Right renal cortex interstitium (tissue), 3 donors: ENCODE measurements around the gene SEC61A2. TPM values are rescaled to one million over a fixed set of nuclear protein-coding genes. Genes with fewer than 3 reads are reported as not detected.

Experiments used
- DNase-seq, 3 donors: peaks; one replicate each; pipeline ENCODE4 v3.0.0-alpha.2; 2013; ENCODE audit warnings: low read depth in 3 of 3, low spot score in 2 of 3
- polyA plus RNA-seq, 3 donors: library from polyadenylated mRNA; unstranded; fragments of 120-200 nt; gene quantifications; one replicate each; pipeline ENCODE4 v1.2.1, GENCODE V29; 2013; ENCODE audit not compliant: insufficient read length in 3 of 3

The SEC61A2 gene
- polyA plus RNA-seq, 3 donors = 11.8 to 15.0 (median 12.8) TPM

- DNase-seq = peak; percentile 84 to 91 (median 86)
Measured at GRCh38 chr10:12195603-12196506, 66.4 kb downstream of the SEC61A2 start, which contains the start of the genes CDC123 and NUDT5. CDC123 (plus strand) TSS chr10:12196188; CDS start chr10:12196246, 58 bp downstream. NUDT5 (minus strand) TSS chr10:12195891; CDS start chr10:12186291, 9,600 bp downstream.

- DNase-seq = peak in 1 of 3 donors; percentile 8
Measured at GRCh38 chr10:12196531-12197211, 67.2 kb downstream of the SEC61A2 start.

- no peak for DNase-seq
Measured at GRCh38 chr10:12198156-12198555, 68.7 kb downstream of the SEC61A2 start.

- no peak for DNase-seq
Measured at GRCh38 chr10:12200850-12201249, 71.4 kb downstream of the SEC61A2 start.

DNA sequence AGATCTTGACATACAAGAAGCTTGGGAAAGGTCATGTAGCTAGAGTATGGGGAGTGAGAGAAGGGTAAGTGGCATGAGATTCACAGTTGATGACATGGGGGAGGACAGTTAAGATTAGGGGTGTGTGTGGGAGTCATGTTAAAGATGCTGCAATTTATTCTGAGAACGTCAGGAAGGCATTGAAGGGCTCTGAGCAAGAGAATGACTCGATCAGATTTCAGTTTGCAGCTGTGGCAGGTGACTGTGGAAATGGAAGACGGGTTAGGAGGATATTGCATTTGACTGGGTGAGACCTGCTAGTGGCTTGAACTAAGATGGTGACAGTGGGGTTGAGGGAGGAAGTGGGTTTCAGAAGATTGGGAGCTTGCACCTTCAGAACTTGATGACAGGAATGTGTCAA lies 72.1 kb downstream of the SEC61A2 start:
- no peak for DNase-seq

- no peak for DNase-seq
Measured at GRCh38 chr10:12202226-12202625, 72.7 kb downstream of the SEC61A2 start.

GRCh38 chr10:12205082-12205481 lies 75.6 kb downstream of the SEC61A2 start:
- DNase-seq = no peak

DNA sequence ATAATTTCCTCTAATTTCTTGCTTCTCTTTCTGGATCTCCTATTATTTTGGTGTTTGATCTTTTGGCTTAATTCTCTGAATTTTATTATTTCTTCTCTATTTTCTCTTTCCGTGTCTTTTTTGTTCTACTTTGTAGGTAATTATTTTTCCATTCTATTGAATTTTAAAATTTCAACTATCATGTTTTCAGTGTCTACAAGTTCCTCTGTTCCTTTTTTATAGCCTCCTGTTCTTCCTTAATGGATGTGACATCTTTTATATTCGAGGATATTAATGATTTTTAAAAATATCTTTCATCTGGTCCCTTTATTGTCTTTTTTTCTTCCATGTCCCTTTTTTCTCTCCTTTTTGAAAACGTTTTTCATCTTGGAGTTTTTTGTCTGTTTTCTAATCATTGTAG lies 77.6 kb downstream of the SEC61A2 start:
- no peak for DNase-seq

- no peak for DNase-seq
Measured at GRCh38 chr10:12208460-12208859, 79.0 kb downstream of the SEC61A2 start.

GRCh38 chr10:12212454-12212853 lies 83.0 kb downstream of the SEC61A2 start:
- no peak for DNase-seq

DNA sequence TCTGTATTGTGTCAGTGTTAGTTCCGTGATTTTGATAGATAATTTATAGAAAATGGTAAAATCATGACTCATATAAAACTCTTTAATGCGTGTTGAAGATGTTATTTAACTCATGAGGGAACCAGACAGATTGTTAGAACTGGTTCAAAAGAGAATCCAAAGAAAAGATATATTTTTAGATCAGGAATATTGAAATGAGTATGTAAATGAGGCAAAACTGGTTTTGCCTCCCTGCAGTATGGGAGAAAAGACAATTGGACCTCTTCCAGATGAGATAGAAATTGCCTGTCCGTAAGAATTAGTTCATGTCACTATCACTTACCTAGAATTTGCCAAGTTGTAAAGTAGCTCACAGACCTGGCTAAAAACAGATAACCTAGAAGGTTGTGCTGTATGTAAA lies 84.1 kb downstream of the SEC61A2 start:
- DNase-seq = no peak

DNA sequence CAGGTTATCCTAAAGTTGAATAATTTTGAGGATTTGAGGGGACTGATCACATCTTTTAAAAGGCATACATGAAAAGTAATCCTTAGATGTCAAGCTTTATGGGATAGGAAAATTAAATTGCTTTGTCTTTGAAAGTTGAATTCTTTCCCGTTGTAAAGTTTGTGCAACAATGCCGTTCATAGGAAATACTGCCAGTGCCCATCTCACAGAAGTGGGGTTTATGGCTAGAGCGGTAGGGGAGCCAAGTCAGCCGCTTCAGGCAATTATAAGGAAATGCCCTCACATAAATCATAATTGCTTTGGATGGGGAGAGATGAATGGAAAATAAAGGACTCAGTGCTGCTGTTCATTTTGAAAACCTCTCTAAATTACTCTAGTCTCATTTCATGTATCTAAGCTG lies 84.6 kb downstream of the SEC61A2 start:
- no peak for DNase-seq

DNA sequence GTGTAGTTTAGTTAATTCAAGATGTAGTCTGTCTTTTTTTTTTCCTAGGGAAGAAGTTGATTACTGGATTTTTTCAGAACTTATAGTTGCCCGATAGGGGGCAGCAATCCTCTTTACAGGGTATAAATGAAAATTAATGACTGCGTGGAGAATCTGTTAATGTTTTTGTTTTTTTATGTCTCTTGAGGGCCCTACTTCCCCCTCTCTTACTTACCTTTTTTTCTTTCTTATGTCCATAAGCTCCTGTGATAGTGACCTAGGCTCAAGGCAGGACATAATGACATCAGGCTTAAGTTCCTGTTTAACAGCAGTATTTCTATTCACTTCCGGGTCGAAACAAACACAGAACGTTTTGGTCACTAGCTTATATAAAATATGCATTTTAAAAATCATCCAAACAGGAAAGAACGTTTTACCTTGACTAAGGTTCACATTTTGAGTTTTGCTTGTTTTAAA lies 85.3 kb downstream of the SEC61A2 start:
- peak in 1 of 3 donors; percentile 40 for DNase-seq

Other genes starting within 250 kb of the SEC61A2 start
- gene UPF2, start 86.9 kb upstream of the SEC61A2 start, polyA plus RNA-seq = 10 to 100 TPM; 38.4 to 45.4 (median 39.2) TPM
- gene DHTKD1, start 60.7 kb upstream of the SEC61A2 start, polyA plus RNA-seq = 10 to 100 TPM; 30.9 to 33.6 (median 31.4) TPM
- gene NUDT5, start 66.2 kb downstream of the SEC61A2 start, polyA plus RNA-seq = 10 to 100 TPM; 84.3 to 91.6 (median 87.6) TPM
- 100 to 1,000 TPM; 136 to 140 (median 137) TPM for gene CDC123, start 66.5 kb downstream of the SEC61A2 start, polyA plus RNA-seq
- 10 to 100 TPM in 2 of 3 donors, 1 to 10 TPM in 1; 9.9 to 10.7 (median 10.4) TPM for gene CAMK1D, start 219.9 kb downstream of the SEC61A2 start, polyA plus RNA-seq